ENCODE results near the gene KRT33A.

KRT33A gene

GRCh38 chr17:41301204-41301790 is 49.3 kb downstream of the KRT33A start:
- no peaks in the 10 kb centered on the region for H3K36me3 Mint-ChIP-seq (ENCODE audit: insufficient read depth)

GRCh38 chr17:41298458-41299135 is 52.0 kb downstream of the KRT33A start:
- H3K27ac Mint-ChIP-seq: peak overlapping the region in 1 of 2 donors; percentile 6
- no peaks in the 10 kb centered on the region for H3K9me3 Mint-ChIP-seq
- DNase-seq (no peak), ATAC-seq (replicated peaks) (no peak)
- H3K4me1 Mint-ChIP-seq (ENCODE audit: low read depth in 2 of 2): peaks cover 4 to 13% of the 10 kb centered on the region in 2 donors
- no peak overlapping the region for H3K4me3 Mint-ChIP-seq
- no peaks in the 10 kb centered on the region for H3K36me3 Mint-ChIP-seq (ENCODE audit: insufficient read depth)
- H3K27me3 Mint-ChIP-seq: peaks cover 13 to 23% of the 10 kb centered on the region in 2 donors

More at GRCh38 chr17:41301204-41301790, 49.3 kb downstream of the KRT33A start:
- Mint-ChIP-seq H3K4me1 (ENCODE audit: low read depth in 2 of 2) (peaks cover 4 to 15% of the 10 kb centered on the region in 2 donors), H3K4me3 (no peak overlapping the region), H3K27ac (no peak overlapping the region), H3K27me3 (peaks cover 6 to 15% of the 10 kb centered on the region in 2 donors), H3K9me3 (no peaks in the 10 kb centered on the region)
- ATAC-seq (replicated peaks) (no peak), DNase-seq (no peak)

- Mint-ChIP-seq H3K4me3 (no peak overlapping the region), H3K27ac (no peak overlapping the region), H3K9me3 (no peaks in the 10 kb centered on the region), H3K36me3 (ENCODE audit: insufficient read depth) (peaks cover under 1% of the 10 kb centered on the region), H3K27me3 (peaks cover 27 to 41% of the 10 kb centered on the region in 2 donors), H3K4me1 (ENCODE audit: low read depth in 2 of 2) (peaks cover 4 to 10% of the 10 kb centered on the region in 2 donors)
- DNase-seq (no peak), ATAC-seq (replicated peaks) (no peak)
Measured at GRCh38 chr17:41296846-41297245, 53.8 kb downstream of the KRT33A start.
